HPDE6-E6E7 (cell line): ENCODE data around the gene TMEM255B.

ENCODE experiments used
- DNase-seq: peaks from one replicate; pipeline ENCODE4 v3.0.0; 2011; ENCODE audit warnings: missing footprints; ENCODE audit errors: extremely low spot score

The TMEM255B gene

GRCh38 chr13:113803409-113804016, 44.5 kb downstream of the TMEM255B start:
- DNase-seq: no peak

DNA sequence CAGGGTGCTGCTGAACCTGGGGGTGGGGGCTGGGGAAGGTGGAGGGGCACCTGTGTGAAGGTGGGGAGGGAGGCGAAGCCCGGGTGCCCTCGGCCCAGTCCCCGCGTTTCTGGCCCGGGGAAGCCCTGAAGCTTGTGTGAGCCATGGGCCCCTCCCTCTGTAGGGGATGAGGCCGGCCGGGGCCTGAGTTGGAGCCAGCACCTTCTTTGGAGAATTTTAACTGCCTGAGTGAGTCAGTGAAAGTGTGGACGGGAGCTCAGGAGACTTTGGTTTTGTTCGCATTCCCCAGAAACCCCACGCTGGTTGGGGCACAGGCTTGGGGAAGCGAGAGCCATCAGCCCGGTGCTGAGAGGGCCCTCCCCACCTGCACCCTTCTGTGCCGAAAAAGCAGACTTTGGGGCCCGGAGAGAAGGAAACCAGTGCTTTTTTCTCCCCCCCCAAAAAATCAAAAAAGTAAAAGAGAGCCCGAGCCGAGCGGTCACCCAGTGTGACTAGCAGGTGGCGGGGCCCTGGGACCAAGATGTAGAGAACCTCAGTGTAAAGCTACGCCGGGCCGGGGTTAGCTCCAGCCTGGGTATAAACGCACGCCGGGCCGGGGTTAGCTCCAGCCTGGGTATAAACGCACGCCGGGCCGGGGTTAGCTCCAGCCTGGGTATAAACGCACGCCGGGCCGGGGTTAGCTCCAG, 45.1 kb downstream of the TMEM255B start:
- DNase-seq: no peak

DNA sequence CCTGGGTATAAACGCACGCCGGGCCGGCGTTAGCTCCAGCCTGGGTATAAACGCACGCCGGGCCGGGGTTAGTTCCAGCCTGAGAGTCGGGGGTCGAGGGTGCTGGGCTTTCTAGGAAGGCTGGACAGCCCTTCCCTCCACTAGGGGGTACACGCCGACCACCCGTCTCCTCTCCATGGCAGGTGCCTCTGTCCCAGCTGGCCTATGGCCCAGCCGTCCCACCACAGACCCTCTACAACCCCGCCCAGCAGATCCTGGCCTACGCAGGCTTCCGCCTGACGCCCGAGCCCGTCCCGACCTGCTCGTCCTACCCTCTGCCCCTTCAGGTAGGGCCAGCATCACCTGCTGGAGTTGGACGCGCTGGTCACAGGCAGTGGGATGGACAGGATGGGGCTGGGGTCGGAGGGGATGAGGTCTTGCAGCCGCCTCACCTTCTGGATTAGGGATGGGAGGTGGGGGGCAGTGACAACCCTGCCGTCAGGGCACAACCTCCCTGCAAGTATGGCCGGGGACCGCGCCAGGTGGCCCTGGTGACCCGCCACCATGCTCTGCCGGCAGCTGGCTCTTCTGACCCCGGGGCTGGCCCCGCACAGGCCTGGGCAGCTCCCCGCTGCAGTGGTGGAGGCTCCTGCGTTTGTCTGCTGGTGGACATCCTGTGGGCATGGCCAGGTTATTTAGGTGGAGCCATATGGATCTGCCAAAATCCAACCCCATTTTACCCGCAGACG, 45.8 kb downstream of the TMEM255B start:
- DNase-seq: no peak

DNA sequence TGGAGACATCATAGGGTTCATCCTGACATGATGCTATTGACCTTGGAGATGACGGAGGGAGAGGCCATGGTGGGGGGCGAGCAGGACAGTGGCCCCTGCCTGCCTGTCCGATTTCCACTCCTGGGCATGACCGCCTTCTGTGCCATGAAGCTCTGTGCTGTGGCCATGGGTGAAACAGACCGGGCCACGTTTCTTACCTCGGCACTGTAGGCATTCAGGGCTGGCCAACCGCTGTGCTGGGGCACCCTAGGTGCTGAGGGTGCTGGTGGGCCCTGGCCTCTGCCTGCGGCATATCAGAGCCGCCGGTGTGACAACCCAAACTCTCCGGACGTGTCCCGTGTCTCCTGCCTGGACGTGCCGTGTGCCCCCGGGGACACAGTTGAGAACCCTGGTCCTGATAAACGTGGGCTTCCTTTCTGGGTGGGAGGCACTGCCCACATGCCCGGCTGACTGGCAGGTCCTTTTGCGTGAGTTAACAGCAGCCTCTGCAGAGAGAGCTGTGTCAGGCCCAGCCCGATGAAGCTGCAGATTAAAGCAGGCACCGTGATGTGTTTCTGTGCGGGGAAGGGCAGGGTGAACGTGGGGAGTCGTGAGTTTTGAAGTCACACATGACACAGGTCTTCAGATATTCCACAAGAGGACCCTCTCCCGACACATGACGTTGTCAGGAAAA, 46.5 kb downstream of the TMEM255B start:
- no peak for DNase-seq

DNA sequence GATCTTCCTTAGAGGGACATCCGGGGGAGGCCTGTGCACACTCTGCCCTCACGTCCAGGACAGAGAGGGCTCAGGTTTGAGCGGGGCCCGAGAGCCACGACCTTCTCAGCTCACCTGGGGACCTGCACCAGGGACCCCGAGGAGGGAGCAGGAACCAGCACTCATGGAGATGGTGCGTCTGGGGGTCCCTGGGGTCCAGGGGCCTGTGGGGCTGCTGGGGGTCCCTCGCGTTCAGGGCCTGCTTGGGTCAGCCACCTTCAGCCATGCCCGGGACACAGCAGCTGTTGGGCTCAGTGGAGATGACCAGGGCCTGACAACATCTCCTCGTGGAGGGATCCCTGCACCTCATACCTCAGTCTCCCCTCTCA, 47.1 kb downstream of the TMEM255B start:
- DNase-seq: no peak

DNA sequence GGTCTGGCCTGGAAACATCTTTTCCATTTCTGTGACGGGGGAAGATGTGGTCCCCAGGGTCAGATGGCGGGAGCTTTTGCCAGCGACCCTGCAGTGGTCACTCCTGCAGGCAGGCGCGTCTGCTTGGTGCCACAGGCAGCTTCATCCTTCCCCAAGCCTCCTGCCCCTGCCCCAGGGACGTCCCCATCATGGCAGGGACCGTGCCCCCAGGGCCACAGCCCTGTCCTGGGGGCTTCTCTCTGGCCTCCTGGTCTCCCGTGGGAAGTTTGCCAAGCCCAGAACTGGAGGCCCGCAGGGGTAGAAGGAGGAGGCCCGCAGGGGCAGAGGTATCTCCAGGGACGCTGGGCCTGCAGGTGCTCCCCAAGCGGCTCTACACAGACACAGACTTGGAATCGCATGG, 47.5 kb downstream of the TMEM255B start:
- no peak for DNase-seq

DNA sequence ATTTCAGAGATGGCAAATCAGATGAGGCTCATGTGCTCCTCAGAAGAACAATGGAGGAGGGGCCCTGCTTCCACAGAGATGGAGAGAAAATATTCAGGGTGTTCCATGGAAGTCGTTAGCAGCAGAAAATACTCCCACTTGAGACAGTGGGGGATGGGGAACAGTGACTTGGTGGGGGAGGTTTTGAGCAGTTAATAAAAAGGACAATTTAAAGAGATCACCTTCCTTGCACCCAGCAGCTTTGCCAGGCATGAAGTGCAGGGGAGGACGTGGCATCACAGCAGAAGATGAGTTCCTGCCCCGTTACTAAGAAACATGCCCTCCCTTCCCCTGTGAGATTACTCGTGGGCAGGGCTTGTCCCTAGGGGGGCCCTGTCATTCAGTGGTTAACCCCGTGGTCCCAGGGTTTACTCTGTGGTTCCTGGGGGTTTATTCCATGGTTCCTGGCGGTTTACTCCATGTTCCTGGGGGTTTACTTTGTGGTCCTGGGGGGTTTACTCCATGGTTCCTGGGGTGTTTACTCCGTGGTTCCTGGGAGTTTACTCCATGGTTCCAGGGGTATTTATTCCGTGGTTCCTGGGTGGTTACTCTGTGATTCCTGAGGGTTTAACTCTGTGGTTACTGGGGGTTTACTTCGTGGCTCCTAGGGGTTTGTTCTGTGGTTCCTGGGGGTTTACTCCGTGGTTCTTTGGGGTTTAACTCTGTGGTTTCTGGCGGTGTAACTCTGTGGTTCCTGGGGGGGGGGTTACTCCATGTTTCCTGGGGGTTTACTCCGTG, 49.2 kb downstream of the TMEM255B start:
- no peak for DNase-seq

GRCh38 chr13:113809934-113810333, 50.9 kb downstream of the TMEM255B start:
- DNase-seq: no peak

GRCh38 chr13:113810640-113811039, 51.6 kb downstream of the TMEM255B start:
- no peak for DNase-seq

- no peak for DNase-seq
Measured at GRCh38 chr13:113811081-113811928, 52.3 kb downstream of the TMEM255B start.

- no peak for DNase-seq
Measured at GRCh38 chr13:113812178-113813040, 53.4 kb downstream of the TMEM255B start.

GRCh38 chr13:113813070-113813748, 54.2 kb downstream of the TMEM255B start:
- DNase-seq: no peak

DNA sequence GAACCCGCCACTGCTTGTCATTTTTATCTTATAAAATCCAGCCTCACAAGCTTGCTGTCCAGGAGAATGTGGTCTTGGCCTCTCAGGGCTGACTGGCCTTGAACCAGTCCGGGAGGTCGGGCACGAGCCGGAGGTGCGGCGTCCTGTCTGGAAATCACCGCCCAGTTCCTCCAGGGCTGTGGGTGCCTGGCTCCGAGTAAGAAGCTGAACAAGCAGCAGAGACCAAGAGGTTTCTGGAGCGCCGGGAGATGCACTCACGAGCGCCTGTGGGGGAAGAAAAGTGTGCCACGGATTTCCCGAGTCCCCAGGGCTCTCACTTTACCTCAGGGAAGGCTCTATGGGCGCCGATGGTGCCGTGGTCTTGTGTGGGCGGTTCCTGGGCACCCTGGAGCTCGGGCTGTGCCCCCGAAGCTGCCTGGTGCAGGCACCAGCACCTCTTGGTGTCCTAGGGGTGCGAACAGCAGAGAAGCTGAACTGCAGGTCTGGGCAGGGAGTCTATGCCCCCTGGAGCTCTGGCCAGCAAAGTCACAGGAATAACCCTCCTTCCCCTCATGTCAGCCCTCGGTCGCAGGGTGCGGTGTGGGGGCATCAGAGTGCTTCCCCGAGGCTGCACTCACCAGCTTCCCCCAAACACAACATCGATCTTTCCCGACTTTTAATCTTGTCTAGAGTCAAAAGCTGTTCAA, 54.9 kb downstream of the TMEM255B start:
- DNase-seq: no peak

- DNase-seq: no peak
Measured at GRCh38 chr13:113814435-113814821, 55.4 kb downstream of the TMEM255B start.

- DNase-seq: no peak
Measured at GRCh38 chr13:113815151-113816058, 56.4 kb downstream of the TMEM255B start.

DNA sequence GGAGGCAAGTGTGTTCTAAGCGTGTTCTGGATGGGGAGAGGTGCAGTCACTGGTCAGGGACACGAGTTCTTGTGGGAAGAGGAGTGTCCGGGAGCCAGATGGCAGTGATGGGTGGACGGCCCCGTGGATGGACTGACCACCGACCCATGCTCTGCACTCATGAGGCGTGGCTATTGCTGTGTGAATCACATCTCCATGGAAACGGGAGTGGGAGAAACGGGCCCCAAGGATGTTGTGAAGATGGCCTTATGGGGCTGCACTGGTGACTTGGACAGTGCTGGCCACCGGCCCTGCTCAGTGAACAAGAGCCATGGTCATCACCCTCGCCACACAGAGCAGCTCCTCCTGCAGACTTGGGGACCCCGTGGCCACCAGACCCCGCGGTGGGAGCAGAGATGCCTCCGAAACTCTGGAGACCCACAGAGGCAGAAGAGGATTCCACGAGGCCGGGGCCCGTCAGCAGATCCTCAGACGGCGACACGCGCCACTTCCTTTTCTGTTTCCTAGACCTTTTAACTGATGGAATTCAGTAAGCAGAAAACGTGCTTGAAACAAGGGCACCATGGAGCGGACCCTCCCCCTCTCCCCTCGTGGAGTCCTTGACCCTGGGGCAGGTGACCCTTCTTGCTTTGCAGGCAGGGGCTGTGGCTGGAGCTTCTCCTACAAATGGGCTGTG, 57.4 kb downstream of the TMEM255B start:
- no peak for DNase-seq
